Fibroblast of upper back skin (primary cell): ENCODE results near the gene BMPR1A.
"Not testable (repeated sequence)": the region's sequence is repeated elsewhere in the genome, so short reads cannot be mapped to it uniquely, and the experiment has no call there.

Experiments used
- DNase-seq: peaks from one replicate; pipeline ENCODE4 v3.0.0-alpha.2; 2013

The BMPR1A gene

DNA sequence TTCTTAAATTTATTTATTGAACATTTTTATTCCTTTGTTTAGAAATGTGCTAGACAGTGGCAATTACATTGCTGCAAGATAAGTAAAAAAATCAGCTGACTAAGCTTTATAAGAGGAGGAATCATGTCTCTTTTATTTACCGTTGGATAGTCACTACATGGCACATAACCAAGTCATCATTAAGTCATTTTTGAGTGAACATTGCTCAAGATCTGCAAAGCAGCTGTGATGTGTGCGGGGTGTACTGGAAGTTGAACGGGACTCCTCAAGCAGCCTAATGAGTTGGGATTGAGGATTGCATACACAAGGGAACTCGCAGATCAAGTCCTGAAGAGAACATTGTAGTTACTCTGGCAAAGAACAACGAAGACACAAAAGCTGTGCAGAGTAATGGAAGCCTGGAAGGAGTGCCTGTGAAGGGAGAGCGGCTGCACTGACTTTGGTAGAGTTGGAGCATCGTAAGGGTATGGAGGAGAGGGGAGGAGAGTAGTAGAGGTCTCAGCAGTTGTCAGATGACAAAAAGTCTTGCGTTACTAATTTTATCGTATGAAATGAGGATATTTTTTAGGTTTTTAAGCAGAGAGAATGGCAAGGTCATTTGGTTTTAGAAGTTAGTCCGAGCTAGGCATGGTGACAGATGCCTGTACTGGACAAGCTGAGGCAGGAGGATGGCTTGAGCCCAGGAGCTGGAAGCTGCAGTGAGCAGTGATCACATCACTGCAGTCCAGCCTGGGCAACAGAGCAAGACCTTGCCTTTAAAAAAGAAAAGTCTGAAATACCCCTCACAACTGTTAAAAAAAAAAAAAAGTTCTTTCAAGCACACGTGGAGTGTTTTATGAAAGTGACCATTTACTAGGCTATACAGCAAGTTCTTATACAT is 95.1 kb downstream of the BMPR1A start:
- DNase-seq: peak; percentile 84

DNA sequence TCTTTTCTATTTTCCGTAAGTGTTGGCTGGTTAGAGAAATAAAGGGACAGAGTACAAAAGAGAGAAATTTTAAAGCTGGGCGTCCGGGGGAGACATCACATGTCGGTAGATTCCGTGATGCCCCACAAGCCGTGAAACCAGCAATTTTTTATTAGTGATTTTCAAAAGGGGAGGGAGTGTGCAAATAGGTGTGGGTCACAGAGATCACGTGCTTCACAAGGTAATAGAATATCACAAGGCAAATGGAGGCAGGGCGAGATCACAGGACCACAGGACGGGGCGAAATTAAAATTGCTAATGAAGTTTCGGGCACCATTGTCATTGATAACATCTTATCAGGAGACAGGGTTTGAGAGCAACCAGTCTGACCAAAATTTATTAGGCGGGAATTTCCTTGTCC is 97.2 kb downstream of the BMPR1A start:
- DNase-seq: not testable (repeated sequence)

DNA sequence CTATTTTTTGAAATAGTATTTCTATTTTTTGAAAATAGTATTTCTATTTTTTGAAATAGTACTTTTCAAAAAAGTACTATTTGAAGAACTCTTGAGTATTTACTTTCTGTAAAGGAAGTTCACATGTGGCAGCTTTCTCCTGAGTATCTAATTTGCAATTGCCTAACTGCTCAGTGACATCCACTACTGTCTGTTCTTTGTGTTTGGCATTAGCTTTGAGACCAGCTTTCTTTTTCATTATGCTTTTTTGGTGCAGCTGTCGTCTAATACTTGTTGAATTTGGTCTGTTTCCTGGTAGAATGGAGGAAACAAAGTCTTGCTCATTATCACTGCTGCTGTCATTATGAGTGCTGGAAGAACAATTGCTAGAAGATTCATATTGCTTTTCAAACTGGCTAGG is 99.1 kb downstream of the BMPR1A start:
- DNase-seq: no peak

DNA sequence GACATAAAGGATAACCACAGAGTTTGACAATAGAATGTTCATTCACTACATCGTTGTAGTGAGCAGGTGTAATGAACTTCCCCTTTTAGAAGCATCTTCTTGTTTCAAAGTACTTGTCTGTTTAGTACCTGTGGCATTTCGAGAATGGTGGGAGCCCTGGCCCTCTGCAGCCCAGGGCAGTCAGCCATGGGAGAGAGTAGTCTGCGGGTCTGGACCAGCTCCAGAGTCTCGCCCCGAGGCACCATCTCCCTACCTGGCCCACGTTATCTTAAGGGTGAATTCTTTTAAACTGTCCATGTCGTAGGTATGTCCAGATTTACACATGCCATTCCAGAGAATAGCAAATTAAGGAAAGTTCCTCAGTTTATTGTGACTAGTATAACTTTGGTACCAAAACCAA is 99.7 kb downstream of the BMPR1A start:
- DNase-seq: no peak

DNA sequence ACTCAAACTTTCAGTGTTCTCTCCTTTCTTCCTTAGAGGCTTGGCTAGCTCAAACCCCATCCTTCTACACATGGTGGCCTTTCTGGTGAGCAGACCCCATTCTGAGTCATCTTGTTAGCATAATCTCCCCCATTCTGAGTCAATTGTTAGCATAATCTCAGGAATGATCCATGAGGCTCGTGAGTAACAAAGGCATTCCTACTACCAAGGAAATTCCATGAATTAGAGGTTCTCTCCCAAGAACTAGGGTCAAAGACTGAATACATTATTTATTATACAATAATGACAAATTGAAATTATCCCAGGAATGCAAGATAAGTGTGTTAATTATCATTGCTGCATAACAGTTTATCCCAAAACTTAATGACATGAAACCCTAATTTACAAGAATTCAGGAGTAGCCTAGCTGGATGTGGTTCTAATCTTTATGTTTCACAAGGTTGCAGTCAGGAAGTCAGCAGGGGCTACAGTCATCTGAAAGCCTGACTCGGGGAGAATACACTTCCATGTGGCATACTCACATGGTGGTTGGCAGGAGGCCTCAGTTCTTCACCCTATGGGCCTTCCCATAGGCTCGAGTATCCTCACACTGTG is 100.8 kb downstream of the BMPR1A start:
- peak; percentile 85 for DNase-seq

DNA sequence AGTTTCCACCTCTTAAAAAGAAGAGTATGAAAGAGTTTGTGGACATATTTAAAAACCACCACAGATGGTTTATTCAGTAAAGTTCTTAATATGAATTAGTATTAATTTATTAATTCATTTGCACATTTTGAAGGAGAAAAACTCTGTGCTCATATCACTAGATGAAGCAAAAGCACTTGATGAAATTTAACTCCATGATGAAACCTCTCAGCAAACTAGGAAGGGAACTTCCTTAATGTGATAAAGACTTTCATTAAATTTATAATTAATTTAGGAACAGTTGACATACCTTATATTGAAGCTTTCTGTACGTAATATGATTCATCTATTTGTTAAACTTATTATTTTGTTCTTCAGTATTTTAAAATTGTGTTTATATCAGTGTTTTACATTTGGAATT is 101.6 kb downstream of the BMPR1A start:
- no peak for DNase-seq

DNA sequence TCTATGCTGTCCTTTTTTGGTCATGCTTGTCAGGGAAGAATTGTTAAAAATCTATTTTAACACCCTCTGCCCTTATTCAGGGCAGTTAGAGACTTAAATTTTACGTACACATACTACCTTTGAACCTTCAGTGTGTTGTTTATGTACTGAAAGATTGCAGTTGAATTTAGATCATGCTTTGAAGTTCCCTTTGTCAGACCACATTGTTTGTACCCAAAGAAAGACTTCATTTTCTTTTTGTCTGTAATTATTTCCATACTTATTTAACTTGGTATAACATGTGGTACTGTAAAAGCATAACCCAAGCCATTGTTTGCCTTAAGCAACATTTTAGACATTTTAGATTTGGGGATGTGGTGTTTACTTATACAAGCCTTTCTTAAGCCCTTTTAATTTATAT is 104.9 kb downstream of the BMPR1A start:
- no peak for DNase-seq

DNA sequence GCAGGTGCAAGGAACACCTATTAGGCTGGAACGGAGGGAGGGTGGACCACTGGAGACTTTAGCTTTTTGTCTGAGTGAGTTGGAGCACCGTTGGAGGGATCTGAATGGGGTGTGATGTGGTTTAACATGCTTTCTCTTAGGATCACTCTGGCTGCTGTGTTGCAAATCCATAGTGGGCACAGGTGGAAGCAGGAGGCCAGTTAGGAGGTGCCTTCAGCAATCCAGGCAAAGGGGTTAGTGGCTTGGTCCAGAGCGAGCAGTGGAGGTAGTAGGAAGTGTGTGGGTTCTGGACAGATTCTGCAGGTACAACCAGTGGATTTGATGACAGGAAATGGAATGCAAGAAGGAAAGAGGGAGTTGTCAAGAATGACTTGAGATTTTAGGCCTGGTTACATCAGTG is 106.0 kb downstream of the BMPR1A start:
- DNase-seq: no peak

DNA sequence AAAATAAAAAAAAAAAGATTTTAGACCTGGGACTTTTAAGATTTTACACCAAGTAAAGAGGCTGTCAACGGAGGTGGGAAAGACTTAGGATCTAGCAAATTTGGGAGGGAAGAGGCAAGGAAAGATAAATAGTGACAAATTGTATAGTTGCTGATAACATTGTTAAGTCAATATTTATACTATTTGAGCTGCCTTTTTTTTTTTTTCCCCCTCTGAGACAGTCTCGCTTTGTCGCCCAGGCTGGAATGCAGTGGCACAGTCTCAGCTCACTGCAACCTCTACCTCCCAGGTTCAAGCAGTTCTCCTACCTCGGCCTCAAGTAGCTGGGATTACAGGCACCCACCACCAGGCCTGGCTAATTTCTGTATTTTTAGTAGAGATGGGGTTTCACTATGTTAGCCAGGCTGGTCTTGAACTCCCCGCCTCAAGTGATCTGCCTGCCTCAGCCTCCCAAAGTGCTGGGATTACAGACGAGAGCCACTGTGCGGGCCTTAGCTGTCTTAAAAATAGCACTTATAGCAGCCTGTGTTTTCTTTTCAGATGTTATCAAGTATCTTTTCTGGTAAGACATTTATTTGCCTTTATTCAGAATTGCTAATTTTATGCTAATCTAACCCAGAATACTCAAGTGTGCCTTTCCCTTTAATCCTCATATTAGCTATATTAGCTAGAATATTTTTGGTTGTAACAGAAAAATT is 106.5 kb downstream of the BMPR1A start:
- DNase-seq: no peak

DNA sequence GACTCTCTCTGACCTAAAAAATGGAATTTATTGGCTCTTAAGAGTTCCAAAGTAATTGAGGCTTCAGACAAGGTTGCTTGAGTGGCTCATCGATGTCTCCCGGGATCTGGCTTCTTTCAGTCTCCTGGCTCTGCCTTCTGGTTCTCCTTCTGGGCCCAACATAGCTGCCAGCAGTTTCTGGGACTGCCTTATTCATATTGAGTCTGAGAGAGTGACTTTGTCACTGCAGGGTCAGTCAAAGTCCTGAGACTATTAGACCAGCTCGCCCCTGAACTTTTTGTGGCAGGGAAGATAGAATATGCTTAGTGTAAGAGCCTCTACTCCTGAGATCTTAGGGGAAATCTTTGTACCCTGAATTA is 107.0 kb downstream of the BMPR1A start:
- DNase-seq: no peak

DNA sequence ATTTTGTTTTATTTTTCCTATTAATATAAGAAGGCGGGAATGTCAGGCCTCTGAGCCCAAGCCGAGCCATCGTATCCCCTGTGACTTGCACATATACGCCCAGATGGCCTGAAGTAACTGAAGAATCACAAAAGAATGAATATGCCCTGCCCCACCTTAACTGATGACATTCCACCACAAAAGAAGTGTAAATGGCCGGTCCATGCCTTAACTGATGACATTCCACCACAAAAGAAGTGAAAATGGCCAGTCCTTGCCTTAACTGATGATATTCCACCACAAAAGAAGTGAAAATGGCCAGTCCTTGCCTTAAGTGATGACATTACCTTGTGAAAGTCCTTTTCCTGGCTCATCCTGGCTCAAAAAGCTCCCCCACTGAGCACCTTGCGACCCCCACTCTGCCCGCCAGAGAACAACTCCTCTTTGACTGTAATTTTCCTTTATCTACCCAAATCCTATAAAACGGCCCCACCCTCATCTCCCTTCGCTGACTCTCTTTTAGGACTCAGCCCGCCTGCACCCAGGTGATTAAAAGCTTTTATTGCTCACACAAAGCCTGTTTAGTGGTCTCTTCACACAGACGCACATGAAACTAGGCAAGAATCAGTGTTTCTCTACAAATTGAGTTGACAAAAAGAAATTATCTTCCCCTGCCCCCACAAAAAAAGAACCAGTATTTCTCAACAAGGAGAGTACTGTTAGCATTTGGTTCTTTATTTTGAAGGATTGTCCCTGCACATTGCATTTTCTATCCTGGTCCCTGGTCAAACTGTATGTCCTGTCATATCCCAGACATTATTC is 108.8 kb downstream of the BMPR1A start:
- DNase-seq: not testable (repeated sequence)

DNA sequence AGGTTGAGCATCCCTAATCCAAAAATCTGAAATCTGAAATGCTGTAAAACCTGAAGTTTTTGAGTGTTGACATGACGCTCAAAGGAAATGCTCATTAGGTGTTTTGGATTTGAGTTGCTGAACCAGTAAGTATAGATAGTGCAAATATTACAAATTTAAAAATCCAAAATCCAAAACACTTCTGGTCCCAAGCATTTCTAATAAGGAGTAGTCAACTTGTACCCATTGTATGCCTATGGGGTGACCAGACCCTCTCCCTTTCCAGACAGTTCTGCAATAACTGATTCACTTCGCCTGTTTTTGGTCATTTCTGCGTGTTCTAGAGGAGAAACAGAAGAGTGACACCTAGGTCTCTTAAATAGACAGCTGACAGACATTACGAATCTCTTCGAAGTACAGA is 110.7 kb downstream of the BMPR1A start:
- DNase-seq: no peak

DNA sequence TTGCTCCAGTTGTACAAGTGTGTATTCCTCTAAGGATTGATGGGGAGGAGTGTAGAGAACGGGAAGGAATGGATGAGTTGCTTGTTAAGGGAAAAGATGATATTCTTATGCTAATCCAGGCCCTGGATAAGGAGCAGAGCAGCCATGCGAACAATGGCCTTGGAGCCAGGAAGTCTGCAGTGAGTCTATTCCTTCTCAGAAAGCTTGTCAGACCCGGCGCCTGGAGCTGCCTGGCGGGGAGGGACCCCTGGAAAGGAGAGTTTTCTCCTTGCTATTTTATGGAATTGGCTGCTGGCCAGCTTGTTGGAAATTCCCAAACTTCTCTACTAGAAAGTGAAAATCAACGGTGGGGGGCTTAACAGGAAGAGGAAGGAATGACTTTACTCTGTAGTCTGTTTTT is 111.9 kb downstream of the BMPR1A start:
- peak; percentile 65 for DNase-seq

DNA sequence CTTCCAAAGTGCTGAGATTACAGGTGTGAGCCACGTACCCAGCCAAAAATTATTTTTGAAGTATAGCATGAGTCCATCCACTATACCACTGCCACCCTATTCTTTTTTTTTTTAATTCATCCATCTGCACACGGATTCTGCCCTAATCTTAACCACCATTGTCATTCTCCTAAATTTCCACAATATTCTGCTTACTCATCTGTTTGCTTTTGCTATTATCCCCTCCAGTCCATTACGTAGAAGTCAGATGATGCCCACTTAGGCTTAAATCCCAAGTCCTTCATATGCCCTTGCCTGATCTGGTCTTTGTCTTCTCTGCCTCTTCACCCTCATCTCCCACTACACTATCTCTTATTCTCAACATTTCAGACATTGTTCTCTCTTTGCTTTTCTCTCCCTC is 114.3 kb downstream of the BMPR1A start:
- DNase-seq: no peak

DNA sequence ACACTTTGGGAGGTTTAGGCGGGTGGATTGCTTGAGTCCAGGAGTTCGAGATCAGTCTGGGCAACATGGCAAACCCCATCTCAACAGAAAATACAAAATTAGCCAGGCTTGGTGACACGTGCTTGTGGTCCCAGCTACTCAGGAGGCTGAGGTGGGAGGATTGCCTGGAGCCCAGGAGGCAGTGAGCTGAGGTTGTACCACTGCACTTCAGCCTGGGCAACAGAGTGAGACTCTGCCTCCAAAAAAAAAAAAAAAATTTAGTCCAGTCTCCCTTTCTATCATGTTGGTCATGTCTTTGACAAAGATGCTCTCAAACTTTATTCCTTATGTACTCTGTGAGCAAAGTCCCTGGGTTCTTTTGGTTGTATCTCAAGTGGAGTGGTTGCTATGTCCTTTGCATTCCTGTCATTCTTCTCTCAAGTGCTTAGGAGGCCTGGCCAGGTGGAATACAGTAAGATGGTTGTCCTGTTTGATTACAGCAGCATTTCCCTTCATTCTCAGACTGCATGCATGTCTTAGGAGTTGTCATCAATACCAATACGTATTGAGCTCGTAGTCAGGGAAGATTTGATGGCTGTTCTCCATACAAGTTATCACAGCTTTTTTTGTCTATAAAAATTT is 115.3 kb downstream of the BMPR1A start:
- DNase-seq: peak; percentile 19

DNA sequence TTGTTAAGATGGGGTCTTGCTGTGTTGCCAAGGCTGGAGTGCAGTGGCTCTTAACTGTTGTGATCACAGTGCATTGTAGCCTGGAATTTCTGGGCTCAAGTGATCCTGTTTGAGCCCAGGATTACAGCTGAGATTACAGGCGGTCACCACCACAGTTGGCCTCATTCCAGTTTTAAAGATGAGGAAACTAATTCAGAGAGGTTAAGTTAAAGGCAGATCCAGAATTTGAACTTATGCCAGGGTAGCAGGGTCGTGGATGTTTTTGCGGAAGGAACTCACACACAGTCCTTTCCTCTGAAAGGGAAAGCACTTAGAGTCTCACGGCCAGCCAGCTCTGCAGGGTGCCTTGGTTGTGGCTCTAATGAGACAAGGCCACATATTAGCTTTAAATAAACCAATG is 116.3 kb downstream of the BMPR1A start:
- DNase-seq: peak; percentile 13

DNA sequence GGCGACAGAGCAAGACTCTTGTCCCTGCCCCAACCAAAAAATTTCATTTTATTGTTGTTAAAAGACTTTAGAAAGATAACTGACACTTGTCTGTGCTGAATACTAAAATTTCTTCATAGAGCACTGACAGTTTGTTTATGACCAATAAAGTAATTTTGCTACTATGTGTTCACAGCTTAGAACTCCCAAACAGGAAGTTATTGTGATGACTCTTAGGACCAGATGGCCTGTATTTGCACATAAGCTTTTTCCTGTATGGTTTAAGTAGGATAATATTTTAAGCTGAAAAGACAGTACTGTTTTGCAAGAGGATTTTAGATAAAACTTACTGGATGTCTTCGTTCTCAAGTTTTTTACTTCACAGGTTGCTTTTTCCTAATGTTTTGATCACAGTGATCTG is 120.3 kb downstream of the BMPR1A start:
- peak; percentile 21 for DNase-seq

DNA sequence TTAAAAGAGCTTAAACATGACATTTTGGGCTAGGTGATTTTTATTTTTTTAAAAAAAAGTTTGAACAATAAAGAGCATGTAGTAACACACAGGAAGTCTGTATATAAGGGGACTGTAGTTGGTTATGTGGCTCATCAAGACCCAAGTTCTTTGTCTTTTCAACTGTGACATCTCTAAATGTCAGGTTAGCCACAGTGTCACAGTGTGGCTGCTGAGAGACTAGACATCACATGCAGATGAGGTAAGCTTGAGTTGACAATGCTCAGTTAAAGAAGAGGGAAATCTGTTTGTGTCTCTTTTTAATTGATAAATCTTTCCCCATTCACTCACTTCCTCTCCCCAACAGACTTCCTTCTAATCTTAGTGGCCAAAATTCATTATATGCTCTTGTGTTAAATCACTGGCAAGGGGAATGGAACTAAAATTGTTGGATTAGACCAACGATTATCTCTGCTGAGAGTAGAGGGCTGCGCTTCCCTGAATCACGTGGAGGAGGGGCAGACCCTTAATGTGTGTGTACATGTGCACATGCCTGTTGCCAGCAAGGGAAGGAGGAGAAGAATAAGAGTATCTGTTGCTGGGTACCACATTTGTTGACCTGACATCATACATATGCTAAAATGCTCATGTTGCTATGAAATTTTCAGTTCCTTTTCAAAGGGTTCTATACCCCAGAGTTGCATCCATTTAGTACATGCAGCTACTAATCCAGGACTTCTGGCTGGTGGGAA is 122.7 kb downstream of the BMPR1A start:
- DNase-seq: no peak

DNA sequence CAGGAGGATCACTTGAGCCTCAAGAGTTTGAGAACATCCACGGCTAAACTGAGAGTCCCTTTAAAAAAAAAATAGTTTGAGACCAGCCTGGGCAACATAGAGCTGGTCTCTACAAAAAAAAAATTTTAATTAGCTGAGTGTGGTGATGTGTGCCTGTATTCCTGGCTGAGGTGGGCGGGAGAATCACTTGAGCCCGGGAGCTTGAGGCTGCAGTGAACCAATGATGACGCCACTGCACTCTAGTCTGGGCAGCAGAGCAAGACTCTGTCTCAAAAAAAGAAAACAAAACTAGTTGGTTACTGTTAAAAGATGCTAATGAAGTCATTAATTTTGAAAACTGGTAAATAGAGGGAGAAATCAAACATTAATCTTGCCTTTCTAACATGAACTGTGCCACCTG is 124.6 kb downstream of the BMPR1A start:
- DNase-seq: no peak

DNA sequence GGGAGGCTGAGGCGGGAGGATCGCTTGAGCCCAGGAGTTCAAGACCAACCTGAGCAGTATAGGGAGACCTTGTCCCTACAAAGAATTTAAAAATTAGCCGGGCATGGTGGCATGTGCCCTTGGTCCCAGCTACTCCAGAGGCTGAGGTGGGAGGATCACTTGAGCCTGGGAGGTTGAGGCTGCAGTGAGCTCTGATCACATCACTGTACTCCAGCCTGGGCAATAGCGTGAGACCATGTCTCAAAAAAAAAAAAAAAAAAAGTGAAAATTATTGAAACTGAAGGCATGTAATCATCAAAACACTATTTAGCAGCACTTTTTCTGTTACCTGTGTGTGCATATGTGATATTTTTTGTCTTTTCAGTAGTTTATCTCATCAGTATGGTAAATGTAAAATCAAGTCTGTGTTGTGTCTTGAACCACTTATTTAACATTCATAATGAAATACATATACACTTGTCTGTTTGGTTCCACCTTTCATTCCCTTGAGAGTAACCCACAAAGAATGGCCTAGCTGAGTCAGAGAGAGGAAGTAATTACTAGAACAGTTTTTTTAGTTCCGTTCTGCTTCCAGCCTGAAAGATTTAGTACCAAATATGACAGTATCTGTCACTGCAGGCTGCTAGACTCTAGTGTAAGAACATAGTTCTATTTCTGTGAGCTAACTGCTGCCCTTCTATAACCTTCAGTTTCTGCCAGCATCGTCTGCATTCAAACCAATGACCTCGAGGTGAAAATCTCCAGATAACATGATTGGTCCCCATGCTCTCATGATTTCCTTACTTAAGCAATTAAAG is 132.4 kb downstream of the BMPR1A start:
- peak; percentile 71 for DNase-seq

DNA sequence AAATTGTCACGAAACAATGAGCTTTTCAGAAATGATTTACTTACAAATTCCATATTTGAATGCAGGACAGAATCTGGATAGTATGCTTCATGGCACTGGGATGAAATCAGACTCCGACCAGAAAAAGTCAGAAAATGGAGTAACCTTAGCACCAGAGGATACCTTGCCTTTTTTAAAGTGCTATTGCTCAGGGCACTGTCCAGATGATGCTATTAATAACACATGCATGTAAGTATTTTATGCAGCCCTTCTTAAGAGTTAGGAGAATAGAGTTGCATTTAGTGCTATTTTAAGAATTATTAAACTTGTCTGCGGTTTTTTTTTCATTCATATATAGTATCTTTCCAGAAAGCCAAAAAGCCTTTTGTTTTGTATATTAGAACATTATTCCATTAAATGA is 133.6 kb downstream of the BMPR1A start:
- DNase-seq: no peak
